ENCODE data around the gene MBD3L1.

The MBD3L1 gene

GRCh38 chr19:8881512-8881911 lies 49.3 kb downstream of the MBD3L1 start:
- no peak for DNase-seq

DNA sequence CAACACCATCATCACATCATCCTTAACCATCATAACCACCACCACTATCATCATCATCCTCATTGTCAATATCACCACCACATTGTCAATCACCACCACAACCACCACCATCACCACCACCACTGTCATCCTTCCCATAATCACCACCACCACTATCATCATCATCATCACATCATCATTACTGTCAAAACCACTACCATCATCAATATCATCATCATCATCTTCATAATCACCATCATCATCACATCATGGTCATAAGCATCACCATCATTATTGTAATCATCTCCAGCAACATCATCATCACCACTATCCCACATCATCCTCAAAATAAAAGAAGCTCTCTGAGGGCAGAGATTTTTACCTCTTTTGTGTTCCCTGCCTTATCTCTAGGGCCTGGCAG lies 52.2 kb downstream of the MBD3L1 start:
- no peak for DNase-seq

- no peak for DNase-seq
These were observed 55.2 kb downstream of the MBD3L1 start for GRCh38 chr19:8887364-8887763.

DNA sequence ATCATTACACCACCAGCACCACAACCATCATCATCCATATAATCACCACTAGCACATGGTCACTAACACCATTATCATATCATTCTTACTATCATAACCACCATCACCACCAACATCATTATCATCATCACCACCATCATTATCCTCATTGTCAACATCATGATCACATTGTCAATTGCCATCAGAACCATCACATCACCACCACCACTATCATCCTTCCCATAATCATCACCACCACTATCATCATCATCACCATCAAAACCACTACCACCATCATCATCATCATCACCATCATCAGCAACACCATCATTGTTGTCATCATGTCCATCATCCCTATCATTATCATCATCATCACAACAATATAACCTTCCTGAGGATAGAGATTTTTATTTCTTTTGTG lies 58.1 kb downstream of the MBD3L1 start:
- no peak for DNase-seq

Data from stimulated activated CD4-positive, alpha-beta T cell treated with anti-CD3 and anti-CD28 coated beads, Interleukin-4, amount 100 ng/mL, for 4 hours (primary cell).